ENCODE results near the gene KAT6B.

The KAT6B gene

GRCh38 chr10:74922921-74923320, 96.5 kb downstream of the KAT6B start:
- no peak for DNase-seq (ENCODE audit: low spot score)

GRCh38 chr10:74923556-74923955, 97.2 kb downstream of the KAT6B start:
- DNase-seq (ENCODE audit: low spot score): no peak

GRCh38 chr10:74924251-74924963, 98.0 kb downstream of the KAT6B start:
- no peak for DNase-seq (ENCODE audit: low spot score)

GRCh38 chr10:74925291-74925690, 98.9 kb downstream of the KAT6B start:
- no peak for DNase-seq (ENCODE audit: low spot score)

- DNase-seq (ENCODE audit: low spot score): no peak
Measured at GRCh38 chr10:74925708-74926107, 99.3 kb downstream of the KAT6B start.

- no peak for DNase-seq (ENCODE audit: low spot score)
Measured at GRCh38 chr10:74926791-74927585, 100.6 kb downstream of the KAT6B start.

GRCh38 chr10:74927701-74928100, 101.3 kb downstream of the KAT6B start:
- DNase-seq (ENCODE audit: low spot score): no peak

GRCh38 chr10:74928742-74929191, 102.4 kb downstream of the KAT6B start:
- DNase-seq (ENCODE audit: low spot score): no peak

GRCh38 chr10:74929197-74929596, 102.8 kb downstream of the KAT6B start:
- DNase-seq (ENCODE audit: low spot score): no peak

- DNase-seq (ENCODE audit: low spot score): no peak
Measured at GRCh38 chr10:74930965-74931364, 104.6 kb downstream of the KAT6B start.

- no peak for DNase-seq (ENCODE audit: low spot score)
Measured at GRCh38 chr10:74932648-74933047, 106.2 kb downstream of the KAT6B start.

- no peak for DNase-seq (ENCODE audit: low spot score)
Measured at GRCh38 chr10:74934100-74934812, 107.9 kb downstream of the KAT6B start.

GRCh38 chr10:74936577-74937265, 110.3 kb downstream of the KAT6B start:
- no peak for DNase-seq (ENCODE audit: low spot score)

- no peak for DNase-seq (ENCODE audit: low spot score)
Measured at GRCh38 chr10:74937266-74937856, 111.0 kb downstream of the KAT6B start.

GRCh38 chr10:74944205-74944604, 117.8 kb downstream of the KAT6B start:
- DNase-seq (ENCODE audit: low spot score): no peak

GRCh38 chr10:74947781-74948401, 121.5 kb downstream of the KAT6B start:
- DNase-seq (ENCODE audit: low spot score): no peak

- DNase-seq (ENCODE audit: low spot score): no peak
Measured at GRCh38 chr10:74949034-74949832, 122.8 kb downstream of the KAT6B start.

GRCh38 chr10:74949843-74950765, 123.7 kb downstream of the KAT6B start:
- DNase-seq (ENCODE audit: low spot score): no peak

- no peak for DNase-seq (ENCODE audit: low spot score)
Measured at GRCh38 chr10:74953214-74953613, 126.8 kb downstream of the KAT6B start.
